Kidney glomerular epithelial cell (primary cell): ENCODE data around the gene FOXA2.
"Not testable (repeated sequence)": the region's sequence is repeated elsewhere in the genome, so short reads cannot be mapped to it uniquely, and the experiment has no call there.

Source experiments
- DNase-seq: peaks from one replicate; lab custom pipeline; 2025; lab: John Stamatoyannopoulos, UW

Gene FOXA2

GRCh38 chr20:22567944-22568871 is 16.2 kb downstream of the FOXA2 start:
- no peak for DNase-seq

GRCh38 chr20:22566876-22567658 is 17.3 kb downstream of the FOXA2 start:
- no peak for DNase-seq

GRCh38 chr20:22563062-22563965 is 21.1 kb downstream of the FOXA2 start:
- DNase-seq, result no peak

DNA sequence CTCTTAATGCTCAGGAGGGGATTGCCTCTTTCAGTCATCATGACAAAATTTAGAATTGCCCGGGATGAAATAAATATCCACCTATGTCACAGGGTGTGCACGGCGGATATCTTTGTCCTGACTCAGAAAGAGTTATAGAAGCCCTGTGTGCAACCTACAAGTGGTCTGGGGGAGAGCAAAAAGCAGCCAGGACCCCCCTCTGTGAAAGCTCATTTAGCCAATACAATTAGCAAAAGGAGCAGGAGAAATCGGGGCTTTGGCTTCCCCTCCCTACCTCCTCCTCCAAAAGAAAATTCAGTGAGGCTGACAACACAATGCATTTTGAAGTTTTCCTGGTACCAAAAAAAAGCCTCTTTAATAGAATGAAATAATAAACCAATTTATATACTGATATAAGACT is 21.8 kb downstream of the FOXA2 start:
- no peak for DNase-seq

- no peak for DNase-seq
These were observed 22.3 kb downstream of the FOXA2 start for GRCh38 chr20:22561965-22562577.

DNA sequence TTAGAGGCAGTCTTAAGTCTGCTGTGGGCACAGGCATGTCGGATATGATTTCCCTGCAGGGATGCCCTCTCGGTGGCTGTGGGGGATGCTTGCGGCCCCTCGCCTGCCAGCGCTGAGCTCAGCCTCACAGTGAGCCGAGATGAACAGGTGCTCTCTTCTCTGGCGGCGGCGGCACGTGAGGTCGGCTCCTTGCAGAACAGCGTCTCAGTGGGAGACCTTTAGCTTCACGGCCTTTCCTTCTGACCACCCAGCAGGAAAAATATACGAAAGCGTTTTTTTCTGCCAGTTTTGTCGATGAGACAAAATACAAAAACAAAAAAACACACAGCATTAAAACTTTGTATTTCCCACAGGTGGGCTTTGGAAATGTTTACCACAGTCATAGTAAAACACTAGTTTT is 23.6 kb downstream of the FOXA2 start:
- DNase-seq, result no peak

- DNase-seq, result no peak
These were observed 24.6 kb downstream of the FOXA2 start for GRCh38 chr20:22559711-22560318.

DNA sequence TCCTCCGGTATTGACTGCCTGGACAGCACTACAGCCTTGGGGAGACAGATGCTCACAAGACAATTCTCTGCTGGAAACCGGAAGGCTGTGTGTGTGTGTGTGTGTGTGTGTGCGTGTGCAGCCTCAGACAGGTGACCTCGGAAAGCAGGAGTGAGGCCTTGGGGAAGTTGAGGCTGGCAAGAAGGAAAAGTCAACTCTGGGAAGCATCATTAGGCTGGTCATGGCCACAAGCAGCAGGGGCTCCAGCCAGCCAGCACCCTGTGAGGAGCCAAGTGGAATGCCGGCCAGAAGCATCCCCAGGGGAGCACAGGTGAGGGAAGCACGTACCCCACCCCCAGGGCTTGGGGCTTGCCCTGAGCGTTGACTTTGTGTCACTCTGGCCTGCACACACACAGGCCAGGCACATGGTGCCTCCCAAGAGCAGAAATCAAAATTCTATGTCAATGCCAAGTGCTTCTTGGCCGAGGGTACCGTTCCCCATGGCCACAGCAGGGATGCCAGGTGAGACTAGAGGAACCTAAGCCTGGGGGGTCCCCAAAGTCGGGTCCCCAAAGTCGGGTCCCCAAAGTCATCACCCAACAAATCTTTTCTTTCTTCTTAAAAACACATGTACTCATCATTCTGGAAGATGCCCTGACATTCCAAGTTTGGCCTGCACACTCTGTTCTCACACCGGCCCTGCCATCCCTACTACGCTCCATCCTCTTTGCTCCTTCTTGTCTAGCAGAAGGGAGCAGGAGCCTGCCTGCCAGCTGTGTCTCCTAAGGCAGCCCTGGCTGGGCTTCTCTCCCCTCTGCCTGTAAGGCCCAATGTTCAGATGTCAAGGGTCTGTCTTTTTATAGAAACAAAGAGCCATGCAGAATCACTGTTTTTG is 26.7 kb downstream of the FOXA2 start:
- DNase-seq, result no peak

DNA sequence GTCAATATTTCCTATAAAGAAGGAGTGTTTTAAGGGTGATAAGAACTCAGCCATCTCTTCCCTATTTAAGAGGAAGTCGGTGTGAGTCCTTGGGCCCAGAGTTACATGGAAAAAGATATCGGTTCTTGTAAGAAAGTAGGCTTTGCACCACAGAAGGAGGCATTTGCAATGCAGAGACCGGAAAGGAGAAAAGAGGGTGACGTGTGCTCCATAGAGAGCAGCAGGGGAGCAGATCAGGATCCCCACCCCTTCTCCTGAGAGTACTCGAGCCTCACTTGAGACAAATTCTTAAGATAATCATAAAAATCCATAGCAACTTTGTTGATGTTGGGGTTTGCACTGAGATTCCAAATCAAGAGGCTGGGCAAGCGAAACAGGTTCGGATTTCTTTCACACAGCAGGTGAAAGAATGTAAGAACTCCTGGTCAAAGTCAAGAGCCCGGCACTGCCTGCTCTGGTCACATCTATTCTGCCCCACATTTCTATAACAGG is 27.8 kb downstream of the FOXA2 start:
- DNase-seq, result no peak

GRCh38 chr20:22555791-22556564 is 28.4 kb downstream of the FOXA2 start:
- DNase-seq, result no peak

- DNase-seq, result no peak
These were observed 30.0 kb downstream of the FOXA2 start for GRCh38 chr20:22554391-22554790.

- DNase-seq, result not testable (repeated sequence)
These were observed 33.9 kb downstream of the FOXA2 start for GRCh38 chr20:22550514-22550913.

GRCh38 chr20:22548040-22548439 is 36.3 kb downstream of the FOXA2 start:
- DNase-seq, result no peak

DNA sequence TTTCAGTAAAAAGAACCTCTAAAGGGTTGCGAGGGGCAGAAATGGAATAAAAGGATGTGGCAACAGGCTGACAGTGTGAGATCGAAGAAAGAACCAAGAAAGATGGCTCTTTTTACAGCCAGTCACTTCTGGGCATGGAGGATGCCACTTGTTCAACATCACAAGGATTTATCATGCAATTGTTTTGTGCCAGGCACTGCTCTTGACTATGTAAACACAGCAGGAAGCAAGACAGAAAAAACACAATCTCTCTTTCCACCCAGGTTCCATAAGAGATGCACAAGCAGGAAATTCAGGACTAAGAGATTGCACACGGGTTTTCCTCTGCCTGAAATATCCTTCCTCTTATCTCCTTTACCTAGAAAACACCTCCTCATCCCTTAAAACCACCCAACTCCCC is 38.0 kb downstream of the FOXA2 start:
- no peak for DNase-seq

- no peak for DNase-seq
These were observed 39.3 kb downstream of the FOXA2 start for GRCh38 chr20:22545045-22545444.

GRCh38 chr20:22544462-22544861 is 39.9 kb downstream of the FOXA2 start:
- no peak for DNase-seq

- DNase-seq, result no peak
These were observed 41.9 kb downstream of the FOXA2 start for GRCh38 chr20:22542427-22542826.

DNA sequence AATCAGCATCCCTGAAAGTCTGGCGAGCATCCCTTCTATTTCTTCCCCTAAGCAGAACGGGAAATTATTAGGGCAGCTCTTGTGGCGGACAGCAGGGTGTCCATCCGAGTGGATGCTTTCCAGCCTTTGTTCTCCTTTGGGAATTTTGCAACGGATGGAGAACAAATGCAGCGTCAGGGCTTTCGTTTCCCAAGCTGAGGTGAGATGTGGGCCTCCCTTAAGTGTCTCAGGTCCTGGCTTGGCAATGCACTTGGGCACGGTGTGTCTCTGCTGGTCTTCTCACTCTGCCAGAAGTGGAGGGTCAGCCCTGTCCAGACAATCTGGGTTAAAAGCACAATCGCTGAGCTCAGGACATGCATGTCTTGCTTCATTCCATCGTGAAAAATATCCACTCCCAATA is 43.5 kb downstream of the FOXA2 start:
- no peak for DNase-seq
